Activated CD8-positive, alpha-beta memory T cell treated with anti-CD3 and anti-CD28 coated beads, Interleukin-2, amount 50 U/mL, for 4 hours (primary cell): ENCODE results near the gene MAD1L1.
A peak's percentile ranks its signal among the peaks of the same experiment; 100 is the strongest.

Experiments
- DNase-seq: peaks from one replicate; pipeline ENCODE4 v3.0.0-alpha.2; 2020

MAD1L1 gene

GRCh38 chr7:1854866-1855724 is 377.6 kb downstream of the MAD1L1 start:
- peak; percentile 15 for DNase-seq

- DNase-seq = peak; percentile 9
Measured at GRCh38 chr7:1853986-1854865, 378.5 kb downstream of the MAD1L1 start.

GRCh38 chr7:1853431-1853985 is 379.2 kb downstream of the MAD1L1 start:
- DNase-seq = peak; percentile 12

- DNase-seq = no peak
Measured at GRCh38 chr7:1852517-1853430, 380.0 kb downstream of the MAD1L1 start.

- peak; percentile 7 for DNase-seq
Measured at GRCh38 chr7:1851721-1852516, 380.8 kb downstream of the MAD1L1 start.

- DNase-seq = no peak
Measured at GRCh38 chr7:1850976-1851571, 381.7 kb downstream of the MAD1L1 start.

- no peak for DNase-seq
Measured at GRCh38 chr7:1850111-1850975, 382.4 kb downstream of the MAD1L1 start.

- DNase-seq = no peak
Measured at GRCh38 chr7:1849351-1850041, 383.2 kb downstream of the MAD1L1 start.

- DNase-seq = no peak
Measured at GRCh38 chr7:1848911-1849311, 383.8 kb downstream of the MAD1L1 start.

- DNase-seq = no peak
Measured at GRCh38 chr7:1848013-1848640, 384.6 kb downstream of the MAD1L1 start.

GRCh38 chr7:1847260-1848001 is 385.3 kb downstream of the MAD1L1 start:
- DNase-seq = peak; percentile 5

- DNase-seq = peak; percentile 9
Measured at GRCh38 chr7:1846331-1847065, 386.2 kb downstream of the MAD1L1 start.

GRCh38 chr7:1845536-1846311 is 387.0 kb downstream of the MAD1L1 start:
- peak; percentile 8 for DNase-seq

- peak; percentile 13 for DNase-seq
Measured at GRCh38 chr7:1844951-1845390, 387.8 kb downstream of the MAD1L1 start.

GRCh38 chr7:1844336-1844950 is 388.3 kb downstream of the MAD1L1 start:
- DNase-seq = peak; percentile 11

GRCh38 chr7:1843921-1844335 is 388.8 kb downstream of the MAD1L1 start:
- DNase-seq = no peak
